ENCODE data around the gene SMURF2.
"Not testable (repeated sequence)": the region's sequence is repeated elsewhere in the genome, so short reads cannot be mapped to it uniquely, and the experiment has no call there.

Gene SMURF2

GRCh38 chr17:64583038-64583437 is 79.1 kb downstream of the SMURF2 start:
- no peak for DNase-seq

- DNase-seq, result no peak
These were observed 81.5 kb downstream of the SMURF2 start for GRCh38 chr17:64580384-64581315.

- no peak for DNase-seq
These were observed 82.2 kb downstream of the SMURF2 start for GRCh38 chr17:64579917-64580316.

- not testable (repeated sequence) for DNase-seq
These were observed 85.1 kb downstream of the SMURF2 start for GRCh38 chr17:64577025-64577424.

GRCh38 chr17:64575431-64575830 is 86.7 kb downstream of the SMURF2 start:
- DNase-seq, result no peak

- no peak for DNase-seq
These were observed 87.5 kb downstream of the SMURF2 start for GRCh38 chr17:64574646-64575045.

- no peak for DNase-seq
These were observed 88.9 kb downstream of the SMURF2 start for GRCh38 chr17:64573214-64573613.

GRCh38 chr17:64572682-64573154 is 89.4 kb downstream of the SMURF2 start:
- no peak for DNase-seq

GRCh38 chr17:64571746-64572145 is 90.4 kb downstream of the SMURF2 start:
- no peak for DNase-seq

- DNase-seq, result no peak
These were observed 96.5 kb downstream of the SMURF2 start for GRCh38 chr17:64565563-64565962.

- no peak for DNase-seq
These were observed 98.0 kb downstream of the SMURF2 start for GRCh38 chr17:64564098-64564497.

GRCh38 chr17:64555281-64555680 is 106.8 kb downstream of the SMURF2 start:
- DNase-seq, result no peak

GRCh38 chr17:64554028-64554637 is 108.0 kb downstream of the SMURF2 start:
- no peak for DNase-seq

- no peak for DNase-seq
These were observed 110.6 kb downstream of the SMURF2 start for GRCh38 chr17:64551461-64551860.

GRCh38 chr17:64547319-64547718 is 114.8 kb downstream of the SMURF2 start:
- no peak for DNase-seq

GRCh38 chr17:64546716-64547115 is 115.4 kb downstream of the SMURF2 start:
- DNase-seq, result no peak

GRCh38 chr17:64544742-64545141 is 117.4 kb downstream of the SMURF2 start:
- DNase-seq, result no peak

GRCh38 chr17:64540118-64540776 is 121.9 kb downstream of the SMURF2 start:
- DNase-seq, result no peak

GRCh38 chr17:64538508-64539130 is 123.5 kb downstream of the SMURF2 start:
- no peak for DNase-seq

- no peak for DNase-seq
These were observed 124.6 kb downstream of the SMURF2 start for GRCh38 chr17:64537488-64537887.

- DNase-seq, result no peak
These were observed 125.2 kb downstream of the SMURF2 start for GRCh38 chr17:64536913-64537312.

GRCh38 chr17:64535357-64535756 is 126.8 kb downstream of the SMURF2 start:
- DNase-seq, result no peak

GRCh38 chr17:64534187-64534586 is 127.9 kb downstream of the SMURF2 start:
- DNase-seq, result no peak
